C4-2B (cell line): ENCODE measurements around the gene C17orf107.
"Not testable (repeated sequence)": the region's sequence is repeated elsewhere in the genome, so short reads cannot be mapped to it uniquely, and the experiment has no call there.

Experiments used
- H3K27ac ChIP-seq: fragments of 450-650 bp; 2 replicates; pipeline ENCODE4 v1.5.1; 2017
- ZFX ChIP-seq: fragments of 450-650 bp; IDR thresholded peaks from 2 replicates; pipeline ENCODE4 v1.6.1; 2017
- TF ChIP-seq, protein P1 (sequence below): fragments of 450-650 bp; conservative IDR thresholded peaks from 2 replicates; pipeline ENCODE4 v1.5.1; 2017; ENCODE audit warnings: mild to moderate bottlenecking

The C17orf107 gene

DNA sequence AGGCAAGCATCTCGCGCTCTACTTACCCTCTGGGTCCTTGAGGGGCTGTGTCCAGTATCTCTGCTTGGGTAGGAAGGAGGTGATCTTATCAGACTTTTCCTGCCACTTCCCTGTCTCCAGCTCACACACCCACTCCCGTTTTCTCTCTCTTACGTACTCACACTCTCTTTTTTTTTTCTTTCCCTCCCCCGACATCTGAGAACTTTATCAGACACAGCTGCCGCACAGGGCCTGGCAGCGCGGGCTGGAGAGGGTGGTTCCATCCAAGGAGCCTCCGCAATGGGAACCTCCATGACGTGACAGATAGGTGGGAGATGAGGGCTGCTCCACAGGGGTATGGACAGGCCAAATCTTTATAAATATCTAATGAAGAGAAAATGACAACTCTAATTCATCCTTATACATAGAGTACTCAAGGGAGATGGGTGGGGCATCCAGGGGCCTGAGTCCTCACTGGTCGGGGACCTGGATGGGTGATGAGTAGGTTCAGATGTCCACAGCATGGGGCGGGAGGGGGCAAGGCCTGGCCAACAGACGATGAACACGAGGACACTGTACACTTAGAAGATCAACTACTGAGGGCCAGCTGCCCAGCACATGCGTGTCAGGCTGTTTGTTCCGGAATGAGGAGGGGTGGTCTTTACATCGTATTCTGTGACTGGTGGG is 42.9 kb upstream of the C17orf107 start:
- no peak for TF ChIP-seq ZFX
- TF ChIP-seq, protein P1, sequence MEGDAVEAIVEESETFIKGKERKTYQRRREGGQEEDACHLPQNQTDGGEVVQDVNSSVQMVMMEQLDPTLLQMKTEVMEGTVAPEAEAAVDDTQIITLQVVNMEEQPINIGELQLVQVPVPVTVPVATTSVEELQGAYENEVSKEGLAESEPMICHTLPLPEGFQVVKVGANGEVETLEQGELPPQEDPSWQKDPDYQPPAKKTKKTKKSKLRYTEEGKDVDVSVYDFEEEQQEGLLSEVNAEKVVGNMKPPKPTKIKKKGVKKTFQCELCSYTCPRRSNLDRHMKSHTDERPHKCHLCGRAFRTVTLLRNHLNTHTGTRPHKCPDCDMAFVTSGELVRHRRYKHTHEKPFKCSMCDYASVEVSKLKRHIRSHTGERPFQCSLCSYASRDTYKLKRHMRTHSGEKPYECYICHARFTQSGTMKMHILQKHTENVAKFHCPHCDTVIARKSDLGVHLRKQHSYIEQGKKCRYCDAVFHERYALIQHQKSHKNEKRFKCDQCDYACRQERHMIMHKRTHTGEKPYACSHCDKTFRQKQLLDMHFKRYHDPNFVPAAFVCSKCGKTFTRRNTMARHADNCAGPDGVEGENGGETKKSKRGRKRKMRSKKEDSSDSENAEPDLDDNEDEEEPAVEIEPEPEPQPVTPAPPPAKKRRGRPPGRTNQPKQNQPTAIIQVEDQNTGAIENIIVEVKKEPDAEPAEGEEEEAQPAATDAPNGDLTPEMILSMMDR: no peak
- H3K27ac ChIP-seq: no peak overlapping the region

DNA sequence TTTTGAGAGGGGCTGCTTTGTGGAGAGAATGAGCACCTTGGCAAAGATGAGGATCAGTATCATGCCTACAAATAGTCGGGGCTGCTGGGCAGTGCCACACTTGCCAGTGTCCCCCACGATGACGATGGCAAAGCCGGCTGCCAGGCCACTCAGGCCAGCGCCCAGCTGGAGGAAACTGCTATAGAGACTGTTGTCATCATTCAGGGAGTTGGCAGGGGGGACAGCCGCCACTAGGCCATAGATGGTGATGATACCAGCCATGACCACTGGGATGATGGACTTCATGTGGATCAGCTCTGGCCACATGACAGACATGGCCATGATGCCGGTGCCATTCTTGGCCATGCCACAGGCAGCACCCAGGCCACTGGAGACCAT is 42.4 kb upstream of the C17orf107 start:
- TF ChIP-seq, protein P1: no peak
- TF ChIP-seq ZFX: no peak
- H3K27ac ChIP-seq: no peak overlapping the region

DNA sequence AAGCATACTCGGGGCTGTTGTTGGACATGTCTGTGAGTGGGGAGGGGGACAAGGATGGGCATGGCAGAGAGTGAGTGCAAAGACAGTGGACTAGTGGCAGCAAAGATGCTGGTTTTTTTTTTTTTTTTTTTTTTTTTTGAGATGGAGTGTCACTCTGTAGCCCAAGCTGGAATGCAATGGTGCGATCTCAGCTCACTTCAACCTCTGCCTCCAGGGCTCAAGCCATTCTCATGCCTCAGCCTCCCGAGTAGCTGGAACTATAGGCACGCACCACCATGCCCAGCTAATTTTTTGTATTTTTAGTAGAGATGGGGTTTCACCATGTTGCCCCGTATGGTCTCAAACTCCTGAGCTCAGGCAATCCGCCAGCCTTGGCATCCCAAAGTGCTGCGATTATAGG is 42.0 kb upstream of the C17orf107 start:
- not testable (repeated sequence) for H3K27ac ChIP-seq

DNA sequence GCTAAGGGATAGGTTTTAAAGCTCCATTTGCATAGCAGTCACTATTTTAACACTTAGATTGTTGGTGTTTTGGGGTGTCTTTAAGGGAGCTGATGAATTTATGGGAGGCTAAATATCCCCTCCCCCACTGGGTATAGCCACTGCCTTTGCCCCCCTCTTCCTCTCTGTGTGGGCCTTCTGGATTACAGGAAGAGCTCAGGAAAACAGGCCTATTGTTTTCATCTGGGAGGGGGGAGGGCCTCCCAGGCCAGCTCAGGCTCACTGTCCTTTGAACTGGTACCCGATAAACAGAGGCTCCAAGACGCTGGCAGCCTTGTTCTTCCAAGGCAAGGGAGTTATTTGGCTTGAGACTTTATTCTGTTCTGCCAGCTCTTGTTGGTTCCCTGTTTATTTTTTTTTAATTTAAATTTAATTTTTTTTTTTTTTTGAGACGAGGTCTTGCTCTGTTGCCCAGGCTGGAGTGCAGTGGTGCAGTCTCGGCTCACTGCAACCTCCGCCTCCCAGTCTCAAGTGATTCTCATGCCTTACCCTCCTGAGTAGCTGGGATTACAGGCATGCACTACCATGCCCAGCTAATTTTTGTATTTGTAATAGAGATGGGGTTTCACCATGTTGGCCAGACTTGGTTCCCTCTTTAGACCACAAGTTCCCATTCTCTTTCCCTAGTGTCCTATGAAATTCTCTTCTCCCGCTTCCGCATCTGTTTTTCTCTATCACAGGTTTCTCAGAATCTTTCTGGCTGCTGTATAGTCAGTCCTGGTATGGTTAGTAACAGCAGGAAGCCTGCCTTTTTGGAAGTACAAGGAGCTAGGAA is 41.1 kb upstream of the C17orf107 start:
- no peak for TF ChIP-seq ZFX
- TF ChIP-seq, protein P1: no peak
- H3K27ac ChIP-seq: no peak overlapping the region; the same call in 1 of the 2 replicates

DNA sequence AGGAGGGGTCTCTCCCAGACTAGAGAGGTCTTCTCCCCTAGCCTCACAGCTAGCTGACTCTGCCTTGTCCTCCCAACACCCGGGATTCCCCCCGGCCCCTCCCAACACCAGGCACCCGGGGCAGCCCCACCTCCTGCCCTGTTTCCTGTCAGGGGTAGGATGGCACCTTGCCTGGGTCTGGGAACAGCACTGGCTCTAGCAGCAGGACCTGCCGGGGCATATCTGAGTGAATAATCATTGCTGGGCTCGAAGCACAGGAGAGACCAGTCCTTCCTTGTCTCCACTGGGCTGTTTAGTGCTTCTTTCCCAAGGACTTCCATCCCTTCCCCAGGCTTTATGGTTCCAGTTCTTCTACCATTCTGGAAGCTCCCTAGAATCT is 40.5 kb upstream of the C17orf107 start:
- TF ChIP-seq, protein P1: no peak
- TF ChIP-seq ZFX: no peak
- no peak overlapping the region; the same call in 1 of the 2 replicates for H3K27ac ChIP-seq

DNA sequence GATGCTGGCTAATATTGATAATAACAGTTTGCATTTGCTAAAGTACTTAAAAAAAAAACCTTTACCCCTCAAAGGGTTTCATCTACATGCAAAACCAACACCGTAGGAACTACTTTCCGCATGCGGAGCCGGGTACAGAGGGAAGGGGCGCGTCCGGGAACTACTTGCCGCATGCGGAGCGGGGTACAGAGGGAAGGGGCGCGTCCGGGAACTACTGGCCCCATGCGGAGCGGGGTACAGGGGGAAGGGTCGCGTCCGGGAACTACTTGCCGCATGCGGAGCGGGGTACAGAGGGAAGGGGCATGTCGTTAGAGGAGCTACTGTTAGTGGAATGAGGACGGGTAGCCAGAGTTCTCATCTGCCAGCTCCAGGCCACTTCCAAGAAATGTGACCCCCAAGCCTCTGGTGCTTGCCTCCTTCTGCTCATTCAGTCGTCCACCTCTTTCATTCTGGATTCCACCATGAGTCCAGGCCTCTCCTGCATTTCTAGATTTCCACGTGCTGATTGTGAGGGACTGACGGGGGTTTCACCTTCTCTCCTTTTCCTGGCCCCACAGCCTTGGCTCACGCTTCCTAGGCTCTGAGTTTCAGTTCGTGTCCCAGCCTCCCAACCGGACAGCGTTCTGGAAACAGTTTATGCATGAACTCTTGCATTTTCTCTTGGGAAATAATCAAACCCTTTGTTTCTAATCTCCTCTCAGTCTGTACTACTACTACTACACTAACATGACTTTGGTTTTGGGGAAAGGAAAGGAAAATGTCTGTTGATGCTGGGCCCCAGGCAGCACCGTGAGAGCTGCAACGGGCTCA is 39.3 kb upstream of the C17orf107 start:
- TF ChIP-seq, protein P1: no peak
- TF ChIP-seq ZFX: no peak
- no peak overlapping the region for H3K27ac ChIP-seq

DNA sequence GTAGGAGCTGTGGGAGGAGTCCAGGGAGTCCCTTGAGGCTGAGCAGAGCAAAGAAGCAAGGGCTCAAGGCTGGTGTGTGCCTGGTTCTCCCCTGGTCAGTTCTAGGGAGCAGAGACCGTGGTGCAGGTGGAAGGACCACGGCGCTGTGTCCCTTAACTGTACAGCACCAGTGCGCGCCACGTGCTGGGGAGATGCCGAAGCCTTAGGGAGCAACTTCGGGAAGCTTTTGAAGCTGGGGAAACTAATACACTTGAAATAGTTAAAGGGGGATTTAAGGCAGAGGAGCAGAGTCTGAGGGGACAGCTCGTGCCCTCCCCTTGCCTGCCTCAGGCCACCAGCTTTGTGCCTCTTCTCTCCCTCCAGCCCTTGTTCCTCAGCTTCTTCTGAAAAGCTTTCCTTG is 38.7 kb upstream of the C17orf107 start:
- no peak overlapping the region for H3K27ac ChIP-seq
- TF ChIP-seq, protein P1: no peak
- TF ChIP-seq ZFX: no peak
